ENCODE measurements around the gene EEF1A1. TPM values are rescaled to one million over a fixed set of nuclear protein-coding genes. Genes with fewer than 3 reads are reported as not detected.

The EEF1A1 gene
- total and polyA plus RNA-seq, 2 of the 4 experiments (the other 2 are of a cell fraction): 14,757 to 30,152 TPM

DNA sequence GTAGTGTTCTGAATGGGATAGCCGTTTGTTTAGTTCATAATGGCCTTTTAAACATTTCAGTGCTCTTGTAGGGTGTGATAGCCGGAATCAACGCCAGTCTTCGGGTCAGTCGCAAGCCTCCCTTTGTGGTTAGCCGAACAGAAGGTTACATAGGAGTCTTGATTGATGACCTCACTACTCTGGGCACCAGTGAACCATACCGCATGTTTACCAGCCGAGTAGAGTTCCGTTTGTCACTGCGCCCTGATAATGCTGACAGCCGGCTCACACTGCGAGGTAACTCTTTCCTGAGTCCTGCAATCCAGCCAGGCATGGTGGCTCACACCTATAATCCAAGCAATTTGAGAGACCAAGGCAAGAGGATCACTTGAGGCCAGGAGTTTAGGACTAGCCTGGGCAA, 38.9 kb downstream of the EEF1A1 start:
- Histone ChIP-seq H3K18ac (ENCODE audit: low read depth, low read length) (no peak overlapping the region), H4K20me1 (ENCODE audit: insufficient read depth, low read length) (no peaks in the 10 kb centered on the region), H2AK9ac (replicated peaks; ENCODE audit: low read depth, low read length, poor library complexity) (no peak overlapping the region), H3K9ac (ENCODE audit: low read depth, low read length) (no peak overlapping the region), H2BK120ac (ENCODE audit: low read depth, low read length) (no peak overlapping the region), H3K79me1 (ENCODE audit: low read depth in 1 of 2, low read length in 2 of 2) (no peaks in the 10 kb centered on the region; a peak in 1 of 4 replicates), H3K4me1 (ENCODE audit: control insufficient read depth, insufficient read depth, low read length) (no peaks in the 10 kb centered on the region), H3K4me3 (ENCODE audit: insufficient read depth, low read depth, low read length) (no peak overlapping the region), H3K9me1 (ENCODE audit: insufficient read depth, low read length) (no peaks in the 10 kb centered on the region), H3K23ac (ENCODE audit: low read depth, low read length) (no peak overlapping the region), H3K56ac (ENCODE audit: extremely low read depth, insufficient read depth, low read length) (no peak overlapping the region), H2BK15ac (ENCODE audit: low read depth, low read length) (no peak overlapping the region), H3K36me3 (ENCODE audit: control insufficient read depth, insufficient read depth, low read length) (peaks cover 38% of the 10 kb centered on the region), H2AFZ (replicated peaks; ENCODE audit: low read length, poor library complexity) (no peak overlapping the region), H3K14ac (replicated peaks; ENCODE audit: low read depth, low read length) (no peak overlapping the region), H3K27ac (ENCODE audit: insufficient read depth, low read length) (no peak overlapping the region), H2BK20ac (ENCODE audit: low read depth, low read length) (no peak overlapping the region), H3K4me2 (ENCODE audit: low read depth, low read length) (no peak overlapping the region), H3K27me3 (ENCODE audit: control insufficient read depth, insufficient read depth, low read length) (no peaks in the 10 kb centered on the region), H4K5ac (ENCODE audit: low read depth, low read length) (no peak overlapping the region), H3K4ac (ENCODE audit: low read depth, low read length) (no peak overlapping the region), H2BK5ac (ENCODE audit: low read depth, low read length, poor library complexity, severe bottlenecking) (no peak overlapping the region), H4K8ac (ENCODE audit: low read depth in 2 of 2, low read length in 2 of 2) (no peak overlapping the region), H2AK5ac (ENCODE audit: low read depth, low read length) (no peak overlapping the region), H4K91ac (ENCODE audit: insufficient read depth, low read depth, low read length) (no peak overlapping the region), H3K9me3 (ENCODE audit: control insufficient read depth, insufficient read depth, low read length) (no peaks in the 10 kb centered on the region)
- 91% methylated on average over 7 of the region's 12 CpGs; no CpG with 5 or more reads in 1 of the 2 experiments for WGBS, 2 experiments (ENCODE audit: extremely low coverage in 2 of 2, insufficient read length in 1 of 2)
- no TSS peak for BruUV-seq (replicated peaks)
- CTCF ChIA-PET: interaction anchor here (0.8 kb wide), 1 partner anchor 8 kb away, joined by 4 read pairs; no protein-coding TSS in a partner anchor
- in situ Hi-C loops (cut with MboI; ENCODE audit: low sequenced_read_pairs): no loop called here
- ATAC-seq (ENCODE audit: low read depth) (no peak), DNase-seq (no peak)
- dilution Hi-C loops (cut with HindIII; ENCODE audit: low sequenced_read_pairs, unreplicated experiment): no loop called here
- intact Hi-C loops (cut with micrococcal nuclease): no loop called here
- TF ChIP-seq RFX5 (IDR thresholded peaks at IDR 0.05; ENCODE audit: low read depth, low read length): no peak
- TF ChIP-seq NFE2L2 (IDR thresholded peaks at IDR 0.05; ENCODE audit: low read depth, low read length): no peak
- TF ChIP-seq BHLHE40 (IDR thresholded peaks at IDR 0.05; ENCODE audit: low read depth, low read length): no peak
- TF ChIP-seq MAZ (IDR thresholded peaks at IDR 0.05; ENCODE audit: borderline replicate concordance, low read depth, low read length): no peak
- no peak for TF ChIP-seq MAFK (IDR thresholded peaks at IDR 0.05; ENCODE audit: low read depth, low read length)
- no peak for TF ChIP-seq POLR2A (IDR thresholded peaks at IDR 0.05; ENCODE audit: low read depth, low read length)
- TF ChIP-seq, protein P1, sequence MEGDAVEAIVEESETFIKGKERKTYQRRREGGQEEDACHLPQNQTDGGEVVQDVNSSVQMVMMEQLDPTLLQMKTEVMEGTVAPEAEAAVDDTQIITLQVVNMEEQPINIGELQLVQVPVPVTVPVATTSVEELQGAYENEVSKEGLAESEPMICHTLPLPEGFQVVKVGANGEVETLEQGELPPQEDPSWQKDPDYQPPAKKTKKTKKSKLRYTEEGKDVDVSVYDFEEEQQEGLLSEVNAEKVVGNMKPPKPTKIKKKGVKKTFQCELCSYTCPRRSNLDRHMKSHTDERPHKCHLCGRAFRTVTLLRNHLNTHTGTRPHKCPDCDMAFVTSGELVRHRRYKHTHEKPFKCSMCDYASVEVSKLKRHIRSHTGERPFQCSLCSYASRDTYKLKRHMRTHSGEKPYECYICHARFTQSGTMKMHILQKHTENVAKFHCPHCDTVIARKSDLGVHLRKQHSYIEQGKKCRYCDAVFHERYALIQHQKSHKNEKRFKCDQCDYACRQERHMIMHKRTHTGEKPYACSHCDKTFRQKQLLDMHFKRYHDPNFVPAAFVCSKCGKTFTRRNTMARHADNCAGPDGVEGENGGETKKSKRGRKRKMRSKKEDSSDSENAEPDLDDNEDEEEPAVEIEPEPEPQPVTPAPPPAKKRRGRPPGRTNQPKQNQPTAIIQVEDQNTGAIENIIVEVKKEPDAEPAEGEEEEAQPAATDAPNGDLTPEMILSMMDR (conservative IDR thresholded peaks at IDR 0.05; ENCODE audit: low read depth, low read length): no peak
- no peak for TF ChIP-seq MXI1 (IDR thresholded peaks at IDR 0.05; ENCODE audit: borderline replicate concordance, low read depth, low read length)
- no peak for TF ChIP-seq CHD1 (IDR thresholded peaks at IDR 0.05; ENCODE audit: low read depth, low read length)
- TF ChIP-seq CEBPB (IDR thresholded peaks at IDR 0.05; ENCODE audit: low read depth, low read length): no peak
- no peak for TF ChIP-seq FOS (IDR thresholded peaks at IDR 0.05; ENCODE audit: low read depth, low read length)
- TF ChIP-seq, protein P2, sequence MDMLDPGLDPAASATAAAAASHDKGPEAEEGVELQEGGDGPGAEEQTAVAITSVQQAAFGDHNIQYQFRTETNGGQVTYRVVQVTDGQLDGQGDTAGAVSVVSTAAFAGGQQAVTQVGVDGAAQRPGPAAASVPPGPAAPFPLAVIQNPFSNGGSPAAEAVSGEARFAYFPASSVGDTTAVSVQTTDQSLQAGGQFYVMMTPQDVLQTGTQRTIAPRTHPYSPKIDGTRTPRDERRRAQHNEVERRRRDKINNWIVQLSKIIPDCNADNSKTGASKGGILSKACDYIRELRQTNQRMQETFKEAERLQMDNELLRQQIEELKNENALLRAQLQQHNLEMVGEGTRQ (IDR thresholded peaks at IDR 0.05; ENCODE audit: low read depth, low read length): no peak
- TF ChIP-seq, protein P3, sequence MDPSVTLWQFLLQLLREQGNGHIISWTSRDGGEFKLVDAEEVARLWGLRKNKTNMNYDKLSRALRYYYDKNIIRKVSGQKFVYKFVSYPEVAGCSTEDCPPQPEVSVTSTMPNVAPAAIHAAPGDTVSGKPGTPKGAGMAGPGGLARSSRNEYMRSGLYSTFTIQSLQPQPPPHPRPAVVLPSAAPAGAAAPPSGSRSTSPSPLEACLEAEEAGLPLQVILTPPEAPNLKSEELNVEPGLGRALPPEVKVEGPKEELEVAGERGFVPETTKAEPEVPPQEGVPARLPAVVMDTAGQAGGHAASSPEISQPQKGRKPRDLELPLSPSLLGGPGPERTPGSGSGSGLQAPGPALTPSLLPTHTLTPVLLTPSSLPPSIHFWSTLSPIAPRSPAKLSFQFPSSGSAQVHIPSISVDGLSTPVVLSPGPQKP (IDR thresholded peaks at IDR 0.05; ENCODE audit: borderline replicate concordance, low read depth, low read length): no peak
- TF ChIP-seq RAD21 (IDR thresholded peaks at IDR 0.05; ENCODE audit: low read length): no peak
- TF ChIP-seq SMC3 (IDR thresholded peaks at IDR 0.05; ENCODE audit: low read depth, low read length): no peak
- POLR2A ChIA-PET (ENCODE audit: unreplicated experiment): no interaction called here

Measured in IMR-90 (cell line).